ENCODE data around the gene AKR1C2. TPM values are rescaled to one million over a fixed set of nuclear protein-coding genes. Genes with fewer than 3 reads are reported as not detected.
"Not testable (repeated sequence)": the region's sequence is repeated elsewhere in the genome, so short reads cannot be mapped to it uniquely, and the experiment has no call there.

The AKR1C2 gene
- total and polyA plus RNA-seq, 11 donors: 9.3 to 33.7 (median 14.5) TPM

GRCh38 chr10:5002013-5002727 is 1.5 kb downstream of the AKR1C2 start:
- no peak for TF ChIP-seq POLR2A (IDR thresholded peaks at IDR 0.05)
- no peak for TF ChIP-seq CTCF (IDR thresholded peaks at IDR 0.05)
- Histone ChIP-seq H3K27me3 (no peaks in the 10 kb centered on the region), H3K4me3 (peak overlapping the region in 9 of 12 donors; percentile 17 to 52 (median 32)), H3K4me1 (no peaks in the 10 kb centered on the region), H3K36me3 (peaks cover 0 to 11% (median 0%) of the 10 kb centered on the region in 9 donors), H3K27ac (no peak overlapping the region), H3K9me3 (peaks cover 0 to 9% (median 0%) of the 10 kb centered on the region in 12 donors)
- DNase-seq: no peak
- intact Hi-C loops (cut with DNase I): loop anchor here in 1 of 10 donors (5.0 kb wide), 1 partner anchor 45 kb away; no protein-coding TSS in a partner anchor
- 92 to 100% (median 94%) methylated on average over 2 of the region's 2 CpGs for WGBS, 4 donors
- ATAC-seq: no peak

GRCh38 chr10:4998671-4999070 is 5.0 kb downstream of the AKR1C2 start:
- ATAC-seq (no peak), DNase-seq (no peak)
- peaks cover 0 to 11% (median 0%) of the 10 kb centered on the region in 9 donors for H3K36me3 ChIP-seq
- no peaks in the 10 kb centered on the region for H3K9me3 ChIP-seq
- 81 to 88% (median 86%) methylated on average over 5 of the region's 5 CpGs for WGBS, 4 donors
- intact Hi-C loops (cut with DNase I): no loop called here
- no peak overlapping the region for H3K27ac ChIP-seq
- no peaks in the 10 kb centered on the region for H3K27me3 ChIP-seq
- no peak for TF ChIP-seq POLR2A (IDR thresholded peaks at IDR 0.05)
- TF ChIP-seq CTCF (IDR thresholded peaks at IDR 0.05): no peak
- H3K4me1 ChIP-seq: no peaks in the 10 kb centered on the region
- H3K4me3 ChIP-seq: no peak overlapping the region

- H3K36me3 ChIP-seq: peaks cover 0 to 19% (median 0%) of the 10 kb centered on the region in 9 donors
- H3K9me3 ChIP-seq; ATAC-seq; H3K4me1 ChIP-seq; H3K4me3 ChIP-seq; H3K27me3 ChIP-seq; intact Hi-C loops (cut with DNase I); H3K27ac ChIP-seq; DNase-seq: not testable (repeated sequence)
Measured at GRCh38 chr10:4994260-4994659, 9.4 kb downstream of the AKR1C2 start.

GRCh38 chr10:4992564-4992963 is 11.1 kb downstream of the AKR1C2 start:
- intact Hi-C loops (cut with DNase I): not testable (repeated sequence)
- 89 to 93% (median 92%) methylated on average over 10 of the region's 10 CpGs for WGBS, 4 donors

GRCh38 chr10:4991463-4991862 is 12.2 kb downstream of the AKR1C2 start:
- H3K4me3 ChIP-seq; intact Hi-C loops (cut with DNase I); H3K27me3 ChIP-seq; DNase-seq; H3K4me1 ChIP-seq; H3K9me3 ChIP-seq; ATAC-seq; H3K27ac ChIP-seq: not testable (repeated sequence)
- 87 to 91% (median 89%) methylated on average over 3 of the region's 6 CpGs for WGBS, 4 donors
- H3K36me3 ChIP-seq: peaks cover 0 to 17% (median 0%) of the 10 kb centered on the region in 9 donors

More at GRCh38 chr10:4992564-4992963, 11.1 kb downstream of the AKR1C2 start:
- not testable (repeated sequence) for H3K4me1 ChIP-seq, ATAC-seq, H3K27me3 ChIP-seq, H3K27ac ChIP-seq, H3K4me3 ChIP-seq, H3K9me3 ChIP-seq, DNase-seq
- H3K36me3 ChIP-seq: peaks cover 0 to 17% (median 0%) of the 10 kb centered on the region in 9 donors

Measured in heart left ventricle (tissue), 16 donors.